ENCODE data around the gene HERPUD2. TPM values are rescaled to one million over a fixed set of nuclear protein-coding genes. Genes with fewer than 3 reads are reported as not detected.
"Not testable (repeated sequence)": the region's sequence is repeated elsewhere in the genome, so short reads cannot be mapped to it uniquely, and the experiment has no call there.

HERPUD2 gene
- total RNA-seq, 4 donors from 2014 or later, result 25.3 to 44.1 (median 39.3) TPM

DNA sequence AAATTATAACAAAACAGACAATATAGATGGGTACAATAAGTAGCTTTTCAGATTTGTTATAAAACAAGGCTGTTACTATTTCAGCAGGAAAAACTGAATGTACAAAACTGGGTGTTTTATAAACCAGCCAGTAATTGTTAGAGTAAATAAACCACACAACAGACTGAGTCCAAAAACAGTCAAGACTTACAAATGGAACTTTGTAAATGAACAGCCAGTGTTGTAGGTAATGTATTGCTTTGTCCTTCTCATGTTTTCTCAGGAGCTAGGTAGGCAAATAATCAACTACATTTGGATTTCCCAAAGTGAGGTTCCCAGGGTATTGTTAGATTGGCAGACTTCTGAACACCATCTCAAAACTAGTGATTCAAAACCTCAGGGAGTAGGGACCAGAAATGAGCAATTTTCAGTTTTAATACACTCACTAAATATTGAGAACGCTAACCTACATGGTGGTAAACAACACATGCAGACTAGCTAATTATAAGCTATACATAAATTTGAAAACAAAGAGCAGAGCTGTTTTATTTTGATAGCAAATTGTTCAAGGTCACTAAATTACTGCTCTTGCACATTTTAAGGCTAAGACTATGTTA is 36.2 kb downstream of the HERPUD2 start:
- Histone ChIP-seq H3K27ac (no peak overlapping the region), H3K4me1 (no peaks in the 10 kb centered on the region), H3K4me3 (no peak overlapping the region), H3K36me3 (peaks cover 0 to 41% (median 0%) of the 10 kb centered on the region in 3 donors), H3K27me3 (no peaks in the 10 kb centered on the region), H3K9me3 (peaks cover 0 to 14% (median 0%) of the 10 kb centered on the region in 4 donors)
- no peak for TF ChIP-seq POLR2A (IDR thresholded peaks at IDR 0.05)
- no peak for TF ChIP-seq EP300 (IDR thresholded peaks at IDR 0.05)
- TF ChIP-seq, protein P1, sequence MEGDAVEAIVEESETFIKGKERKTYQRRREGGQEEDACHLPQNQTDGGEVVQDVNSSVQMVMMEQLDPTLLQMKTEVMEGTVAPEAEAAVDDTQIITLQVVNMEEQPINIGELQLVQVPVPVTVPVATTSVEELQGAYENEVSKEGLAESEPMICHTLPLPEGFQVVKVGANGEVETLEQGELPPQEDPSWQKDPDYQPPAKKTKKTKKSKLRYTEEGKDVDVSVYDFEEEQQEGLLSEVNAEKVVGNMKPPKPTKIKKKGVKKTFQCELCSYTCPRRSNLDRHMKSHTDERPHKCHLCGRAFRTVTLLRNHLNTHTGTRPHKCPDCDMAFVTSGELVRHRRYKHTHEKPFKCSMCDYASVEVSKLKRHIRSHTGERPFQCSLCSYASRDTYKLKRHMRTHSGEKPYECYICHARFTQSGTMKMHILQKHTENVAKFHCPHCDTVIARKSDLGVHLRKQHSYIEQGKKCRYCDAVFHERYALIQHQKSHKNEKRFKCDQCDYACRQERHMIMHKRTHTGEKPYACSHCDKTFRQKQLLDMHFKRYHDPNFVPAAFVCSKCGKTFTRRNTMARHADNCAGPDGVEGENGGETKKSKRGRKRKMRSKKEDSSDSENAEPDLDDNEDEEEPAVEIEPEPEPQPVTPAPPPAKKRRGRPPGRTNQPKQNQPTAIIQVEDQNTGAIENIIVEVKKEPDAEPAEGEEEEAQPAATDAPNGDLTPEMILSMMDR (IDR thresholded peaks at IDR 0.05), result no peak
- WGBS, 2 donors, result 82 to 88% methylated on average over 1 of the region's 1 CpG
- DNase-seq (ENCODE audit: low spot score in 2 of 2), result no peak

DNA sequence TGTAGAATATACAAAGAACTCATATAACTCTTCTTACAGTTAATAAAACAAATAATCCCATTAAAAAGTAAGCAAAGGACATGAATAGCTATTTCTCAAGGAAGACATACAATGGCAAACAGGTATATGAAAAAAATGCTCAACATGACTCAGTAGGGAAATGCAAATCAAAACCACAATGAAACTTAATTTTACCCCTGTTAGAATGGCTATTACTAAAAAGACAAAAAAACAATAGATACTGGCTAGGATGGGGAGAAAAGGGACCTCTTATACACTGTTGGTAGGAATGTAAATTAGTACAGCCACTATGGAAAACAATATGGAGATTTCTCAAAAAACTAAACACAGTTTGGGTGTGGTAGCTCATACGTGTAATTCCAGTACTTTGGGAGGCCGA is 37.8 kb downstream of the HERPUD2 start:
- H3K27ac ChIP-seq, result no peak overlapping the region
- H3K4me1 ChIP-seq, result no peaks in the 10 kb centered on the region
- WGBS, 2 donors, result 97 to 98% methylated on average over 2 of the region's 2 CpGs
- peaks cover 0 to 57% (median 2%) of the 10 kb centered on the region in 3 donors for H3K36me3 ChIP-seq
- DNase-seq (ENCODE audit: low spot score in 2 of 2), result no peak
- peaks cover 0 to 29% (median 1%) of the 10 kb centered on the region in 4 donors for H3K9me3 ChIP-seq
- H3K27me3 ChIP-seq, result no peaks in the 10 kb centered on the region
- H3K4me3 ChIP-seq, result no peak overlapping the region
- TF ChIP-seq EP300 (IDR thresholded peaks at IDR 0.05) (no peak), POLR2A (IDR thresholded peaks at IDR 0.05) (no peak)
- TF ChIP-seq, protein P1 (IDR thresholded peaks at IDR 0.05), result no peak

DNA sequence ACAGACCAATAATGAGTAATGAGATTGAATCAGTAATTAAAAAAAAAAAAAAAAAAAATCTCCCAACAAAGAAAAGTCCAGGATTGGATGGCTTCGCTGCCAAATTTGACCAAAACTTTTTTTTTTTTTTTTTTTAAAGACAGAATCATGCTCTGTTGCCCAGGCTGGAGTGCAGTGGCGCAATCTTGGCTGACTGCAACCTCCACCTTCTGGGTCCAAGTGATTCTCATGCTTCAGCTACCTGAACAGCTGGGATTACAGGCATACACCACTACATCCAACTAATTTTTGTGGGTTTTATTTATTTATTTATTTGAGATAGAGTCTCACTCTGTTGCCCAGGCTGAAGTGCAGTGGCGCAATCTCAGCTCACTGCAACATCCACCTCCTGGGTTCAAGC is 40.4 kb downstream of the HERPUD2 start:
- Histone ChIP-seq H3K9me3 (peaks cover 0 to 26% (median 1%) of the 10 kb centered on the region in 4 donors), H3K36me3 (peaks cover 0 to 78% (median 2%) of the 10 kb centered on the region in 3 donors)
- WGBS, 2 donors, result 92 to 98% methylated on average over 3 of the region's 3 CpGs
- H3K4me3 ChIP-seq; H3K27me3 ChIP-seq; H3K4me1 ChIP-seq; DNase-seq (ENCODE audit: low spot score in 2 of 2); H3K27ac ChIP-seq: not testable (repeated sequence)

DNA sequence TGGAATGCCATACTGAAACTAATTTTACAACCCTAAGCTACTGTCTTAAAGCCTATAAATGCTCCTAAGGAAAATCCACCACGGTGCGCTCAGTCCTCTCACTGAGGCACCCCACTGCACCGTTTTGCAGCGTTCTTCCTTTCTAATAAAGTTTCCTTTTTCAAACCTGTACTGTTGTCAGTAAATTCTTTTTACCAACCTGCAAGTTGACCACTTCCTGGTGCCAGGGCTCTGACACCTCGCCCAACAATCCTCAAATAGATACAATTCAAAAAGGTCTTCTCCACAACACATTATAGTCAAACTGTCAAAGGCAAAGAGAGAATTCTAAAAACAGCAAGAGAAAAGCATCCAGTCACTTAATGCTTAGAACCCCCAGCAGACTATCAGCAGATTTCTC is 42.8 kb downstream of the HERPUD2 start:
- Histone ChIP-seq H3K9me3 (peaks cover 0 to 24% (median 1%) of the 10 kb centered on the region in 4 donors), H3K27ac (no peak overlapping the region), H3K4me1 (peaks cover 0 to 16% (median 5%) of the 10 kb centered on the region in 4 donors), H3K4me3 (no peak overlapping the region), H3K27me3 (no peaks in the 10 kb centered on the region), H3K36me3 (peaks cover 0 to 76% (median 2%) of the 10 kb centered on the region in 3 donors)
- WGBS, 2 donors, result 95 to 96% methylated on average over 5 of the region's 5 CpGs
- TF ChIP-seq EP300 (IDR thresholded peaks at IDR 0.05) (no peak), POLR2A (IDR thresholded peaks at IDR 0.05) (no peak)
- TF ChIP-seq, protein P1 (IDR thresholded peaks at IDR 0.05), result no peak
- DNase-seq (ENCODE audit: low spot score in 2 of 2), result no peak

DNA sequence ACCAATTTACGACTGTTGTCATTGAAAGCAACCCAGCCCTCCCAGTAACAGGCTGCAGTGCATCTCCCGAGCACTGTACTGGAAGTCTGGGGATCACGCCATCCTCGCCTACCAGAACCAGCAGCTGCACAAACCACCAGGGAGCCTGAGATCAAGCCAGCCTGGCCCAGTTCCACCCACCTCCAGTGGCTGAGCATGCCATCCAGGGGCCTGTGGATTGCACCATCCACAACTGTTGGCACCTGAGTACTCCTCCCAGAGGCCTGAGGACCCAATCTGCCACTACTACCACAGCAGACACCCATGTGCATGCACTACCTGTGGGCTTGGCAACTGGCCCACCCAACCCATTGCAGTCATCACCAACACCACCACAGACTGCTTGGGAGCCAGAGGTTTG is 44.2 kb downstream of the HERPUD2 start:
- Histone ChIP-seq H3K4me1 (peaks cover 0 to 29% (median 7%) of the 10 kb centered on the region in 4 donors), H3K4me3 (no peak overlapping the region), H3K27ac (no peak overlapping the region), H3K36me3 (peaks cover 0 to 63% (median 2%) of the 10 kb centered on the region in 3 donors), H3K27me3 (no peaks in the 10 kb centered on the region), H3K9me3 (peaks cover 0 to 14% (median 1%) of the 10 kb centered on the region in 4 donors)
- WGBS, 2 donors, result 100% methylated on average over 4 of the region's 4 CpGs
- DNase-seq (ENCODE audit: low spot score in 2 of 2), result no peak
- TF ChIP-seq, protein P1 (IDR thresholded peaks at IDR 0.05), result no peak
- TF ChIP-seq EP300 (IDR thresholded peaks at IDR 0.05) (no peak), POLR2A (IDR thresholded peaks at IDR 0.05) (no peak)
